ENCODE results near the gene NLRP2B. TPM values are rescaled to one million over a fixed set of nuclear protein-coding genes. Genes with fewer than 3 reads are reported as not detected.

Gene NLRP2B
- total RNA-seq, 1 experiment from 2014 or later = not detected

- Histone ChIP-seq H3K27me3 (replicated peaks; ENCODE audit: control insufficient read depth, insufficient read depth, low read length) (no peaks in the 10 kb centered on the region), H3K9me3 (no peaks in the 10 kb centered on the region), H3K4me3 (ENCODE audit: low read depth, low read length) (no peak overlapping the region), H3K36me3 (ENCODE audit: control insufficient read depth, insufficient read depth, low read length) (no peaks in the 10 kb centered on the region), H3K4me1 (no peaks in the 10 kb centered on the region)
- no peak for DNase-seq
- ChIA-PET POLR2A (no interaction called here), CTCF (no interaction called here)
- Mint-ChIP-seq H3K9me3 (ENCODE audit: unreplicated experiment) (no peaks in the 10 kb centered on the region), H3K4me1 (ENCODE audit: low read depth, unreplicated experiment) (no peaks in the 10 kb centered on the region), H3K27me3 (ENCODE audit: insufficient read depth, unreplicated experiment) (no peaks in the 10 kb centered on the region), H3K27ac (ENCODE audit: unreplicated experiment) (no peak overlapping the region), H3K4me3 (ENCODE audit: unreplicated experiment) (no peak overlapping the region), H3K36me3 (ENCODE audit: insufficient read depth, unreplicated experiment) (no peaks in the 10 kb centered on the region)
- BruUV-seq (replicated peaks) = no TSS peak
- intact Hi-C loops (cut with micrococcal nuclease; ENCODE audit: unreplicated experiment) = no loop called here
- TF ChIP-seq, protein P1, sequence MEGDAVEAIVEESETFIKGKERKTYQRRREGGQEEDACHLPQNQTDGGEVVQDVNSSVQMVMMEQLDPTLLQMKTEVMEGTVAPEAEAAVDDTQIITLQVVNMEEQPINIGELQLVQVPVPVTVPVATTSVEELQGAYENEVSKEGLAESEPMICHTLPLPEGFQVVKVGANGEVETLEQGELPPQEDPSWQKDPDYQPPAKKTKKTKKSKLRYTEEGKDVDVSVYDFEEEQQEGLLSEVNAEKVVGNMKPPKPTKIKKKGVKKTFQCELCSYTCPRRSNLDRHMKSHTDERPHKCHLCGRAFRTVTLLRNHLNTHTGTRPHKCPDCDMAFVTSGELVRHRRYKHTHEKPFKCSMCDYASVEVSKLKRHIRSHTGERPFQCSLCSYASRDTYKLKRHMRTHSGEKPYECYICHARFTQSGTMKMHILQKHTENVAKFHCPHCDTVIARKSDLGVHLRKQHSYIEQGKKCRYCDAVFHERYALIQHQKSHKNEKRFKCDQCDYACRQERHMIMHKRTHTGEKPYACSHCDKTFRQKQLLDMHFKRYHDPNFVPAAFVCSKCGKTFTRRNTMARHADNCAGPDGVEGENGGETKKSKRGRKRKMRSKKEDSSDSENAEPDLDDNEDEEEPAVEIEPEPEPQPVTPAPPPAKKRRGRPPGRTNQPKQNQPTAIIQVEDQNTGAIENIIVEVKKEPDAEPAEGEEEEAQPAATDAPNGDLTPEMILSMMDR (IDR thresholded peaks at IDR 0.05; ENCODE audit: insufficient read depth in 1 of 2, low read depth in 1 of 2, low read length in 1 of 2, severe bottlenecking in 1 of 2, unreplicated experiment in 1 of 2) = no peak
Measured at GRCh38 chrX:57678686-57679428, 1.2 kb downstream of the NLRP2B start.

DNA sequence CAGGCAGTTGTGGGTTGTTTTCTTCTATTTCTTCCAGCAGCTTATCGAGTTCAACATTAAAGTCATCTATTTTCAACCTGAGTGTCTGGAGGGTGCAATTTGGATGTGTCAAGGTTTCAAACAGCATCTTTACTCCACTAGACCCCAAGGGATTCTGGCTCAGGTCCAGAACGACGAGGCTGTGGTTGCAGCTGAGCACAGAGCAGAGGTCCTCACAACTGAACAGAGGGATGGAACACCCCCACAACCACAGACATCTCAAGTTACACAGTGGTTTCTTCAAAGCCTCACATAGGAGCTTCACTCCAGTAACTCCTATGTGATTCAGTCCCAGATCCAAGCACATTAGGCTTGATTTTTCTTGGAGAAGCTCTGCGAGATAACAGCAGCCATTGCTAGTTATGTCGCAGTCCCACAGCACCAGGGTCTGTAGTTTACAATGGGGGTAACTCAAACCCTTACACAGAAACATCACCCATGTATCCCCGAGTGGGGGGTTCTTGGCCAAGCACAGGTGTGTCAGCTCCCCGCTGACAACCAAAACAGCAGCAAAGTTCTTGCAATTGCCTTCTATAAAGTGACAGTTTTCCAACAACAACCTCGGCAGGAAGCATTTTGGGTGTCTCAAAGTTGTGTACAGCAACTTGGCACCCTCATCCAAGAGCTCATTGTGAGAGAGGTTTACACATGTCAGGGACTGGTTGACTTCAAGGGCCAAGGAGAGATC is 2.8 kb downstream of the NLRP2B start:
- no peaks in the 10 kb centered on the region for H3K4me1 Mint-ChIP-seq (ENCODE audit: low read depth, unreplicated experiment)
- intact Hi-C loops (cut with micrococcal nuclease; ENCODE audit: unreplicated experiment) = no loop called here
- H3K36me3 ChIP-seq (ENCODE audit: control insufficient read depth, insufficient read depth, low read length) = no peaks in the 10 kb centered on the region
- H3K4me3 Mint-ChIP-seq (ENCODE audit: unreplicated experiment) = no peak overlapping the region
- POLR2A ChIA-PET = no interaction called here
- BruUV-seq (replicated peaks) = no TSS peak
- H3K27ac Mint-ChIP-seq (ENCODE audit: unreplicated experiment) = no peak overlapping the region
- no peaks in the 10 kb centered on the region for H3K36me3 Mint-ChIP-seq (ENCODE audit: insufficient read depth, unreplicated experiment)
- CTCF ChIA-PET = no interaction called here
- H3K9me3 ChIP-seq = no peaks in the 10 kb centered on the region
- H3K27me3 Mint-ChIP-seq (ENCODE audit: insufficient read depth, unreplicated experiment) = no peaks in the 10 kb centered on the region
- H3K4me3 ChIP-seq (ENCODE audit: low read depth, low read length) = no peak overlapping the region
- TF ChIP-seq, protein P1 (IDR thresholded peaks at IDR 0.05; ENCODE audit: insufficient read depth in 1 of 2, low read depth in 1 of 2, low read length in 1 of 2, severe bottlenecking in 1 of 2, unreplicated experiment in 1 of 2) = no peak
- no peaks in the 10 kb centered on the region for H3K4me1 ChIP-seq
- no peaks in the 10 kb centered on the region for H3K9me3 Mint-ChIP-seq (ENCODE audit: unreplicated experiment)
- DNase-seq = no peak
- H3K27me3 ChIP-seq (replicated peaks; ENCODE audit: control insufficient read depth, insufficient read depth, low read length) = no peaks in the 10 kb centered on the region

GRCh38 chrX:57675320-57675719 is 4.7 kb downstream of the NLRP2B start:
- no peaks in the 10 kb centered on the region for H3K36me3 Mint-ChIP-seq (ENCODE audit: insufficient read depth, unreplicated experiment)
- Histone ChIP-seq H3K9me3 (no peaks in the 10 kb centered on the region), H3K4me1 (no peaks in the 10 kb centered on the region), H3K36me3 (ENCODE audit: control insufficient read depth, insufficient read depth, low read length) (no peaks in the 10 kb centered on the region), H3K4me3 (ENCODE audit: low read depth, low read length) (no peak overlapping the region), H3K27me3 (replicated peaks; ENCODE audit: control insufficient read depth, insufficient read depth, low read length) (no peaks in the 10 kb centered on the region)
- ChIA-PET POLR2A (no interaction called here), CTCF (no interaction called here)
- H3K4me3 Mint-ChIP-seq (ENCODE audit: unreplicated experiment) = no peak overlapping the region
- TF ChIP-seq, protein P1 (IDR thresholded peaks at IDR 0.05; ENCODE audit: insufficient read depth in 1 of 2, low read depth in 1 of 2, low read length in 1 of 2, severe bottlenecking in 1 of 2, unreplicated experiment in 1 of 2) = no peak
- no TSS peak for BruUV-seq (replicated peaks)
- H3K9me3 Mint-ChIP-seq (ENCODE audit: unreplicated experiment) = no peaks in the 10 kb centered on the region
- intact Hi-C loops (cut with micrococcal nuclease; ENCODE audit: unreplicated experiment) = no loop called here
- DNase-seq = no peak
- no peaks in the 10 kb centered on the region for H3K27me3 Mint-ChIP-seq (ENCODE audit: insufficient read depth, unreplicated experiment)
- H3K27ac Mint-ChIP-seq (ENCODE audit: unreplicated experiment) = no peak overlapping the region
- no peaks in the 10 kb centered on the region for H3K4me1 Mint-ChIP-seq (ENCODE audit: low read depth, unreplicated experiment)

Data from Caco-2 (cell line).